ENCODE data around the gene STYK1. TPM values are rescaled to one million over a fixed set of nuclear protein-coding genes. Genes with fewer than 3 reads are reported as not detected.

The STYK1 gene
- total RNA-seq, 1 donor from 2014 or later = 0.15 TPM

GRCh38 chr12:10623131-10623530 lies 50.7 kb downstream of the STYK1 start:
- Mint-ChIP-seq H3K36me3 (no peaks in the 10 kb centered on the region), H3K4me3 (no peak overlapping the region), H3K27ac (no peak overlapping the region), H3K4me1 (no peaks in the 10 kb centered on the region), H3K9me3 (no peaks in the 10 kb centered on the region), H3K27me3 (ENCODE audit: insufficient read depth, low read depth) (no peaks in the 10 kb centered on the region)
- no peaks in the 10 kb centered on the region for H4K20me1 ChIP-seq (ENCODE audit: low read depth)
- no peak for DNase-seq (ENCODE audit: low spot score)
- H3K9ac ChIP-seq = no peak overlapping the region
- no peak for TF ChIP-seq EZH2phosphoT487 (IDR thresholded peaks at IDR 0.05)
- TF ChIP-seq CTCF (IDR thresholded peaks at IDR 0.05) = no peak
- TF ChIP-seq EZH2 (IDR thresholded peaks at IDR 0.05) = no peak
- no peaks in the 10 kb centered on the region for H3K9me3 ChIP-seq (ENCODE audit: low read depth)
- H3K4me2 ChIP-seq = no peak overlapping the region
- H2AFZ ChIP-seq (replicated peaks) = no peak overlapping the region
- no peaks in the 10 kb centered on the region for H3K4me1 ChIP-seq
- H3K27me3 ChIP-seq = no peaks in the 10 kb centered on the region
- no peaks in the 10 kb centered on the region for H3K79me2 ChIP-seq (ENCODE audit: low read depth)
- H3K4me3 ChIP-seq = no peak overlapping the region
- no peaks in the 10 kb centered on the region for H3K36me3 ChIP-seq
- H3F3A ChIP-seq (ENCODE audit: low read depth) = no peaks in the 10 kb centered on the region
- H3K27ac ChIP-seq = no peak overlapping the region

- H3K4me3 ChIP-seq = no peak overlapping the region
- TF ChIP-seq EZH2phosphoT487 (IDR thresholded peaks at IDR 0.05) = no peak
- no peak for TF ChIP-seq CTCF (IDR thresholded peaks at IDR 0.05)
- no peak for TF ChIP-seq EZH2 (IDR thresholded peaks at IDR 0.05)
- H3K36me3 ChIP-seq = no peaks in the 10 kb centered on the region
- H3K9me3 Mint-ChIP-seq = no peaks in the 10 kb centered on the region
- no peaks in the 10 kb centered on the region for H3K27me3 Mint-ChIP-seq (ENCODE audit: insufficient read depth, low read depth)
- no peak overlapping the region for H3K9ac ChIP-seq
- no peak overlapping the region for H2AFZ ChIP-seq (replicated peaks)
- DNase-seq (ENCODE audit: low spot score) = no peak
- H3K4me1 ChIP-seq = no peaks in the 10 kb centered on the region
- H3K36me3 Mint-ChIP-seq = no peaks in the 10 kb centered on the region
- no peaks in the 10 kb centered on the region for H3K79me2 ChIP-seq (ENCODE audit: low read depth)
- H3K9me3 ChIP-seq (ENCODE audit: low read depth) = no peaks in the 10 kb centered on the region
- no peak overlapping the region for H3K27ac Mint-ChIP-seq
- H3K4me3 Mint-ChIP-seq = no peak overlapping the region
- no peak overlapping the region for H3K27ac ChIP-seq
- H4K20me1 ChIP-seq (ENCODE audit: low read depth) = no peaks in the 10 kb centered on the region
- H3K4me1 Mint-ChIP-seq = no peaks in the 10 kb centered on the region
- no peaks in the 10 kb centered on the region for H3K27me3 ChIP-seq
- H3K4me2 ChIP-seq = no peak overlapping the region
- no peaks in the 10 kb centered on the region for H3F3A ChIP-seq (ENCODE audit: low read depth)
Measured at GRCh38 chr12:10621278-10621677, 52.6 kb downstream of the STYK1 start.

- Histone ChIP-seq H3K9me3 (ENCODE audit: low read depth) (no peaks in the 10 kb centered on the region), H3K27me3 (no peaks in the 10 kb centered on the region), H3K9ac (no peak overlapping the region), H3F3A (ENCODE audit: low read depth) (no peaks in the 10 kb centered on the region), H4K20me1 (ENCODE audit: low read depth) (no peaks in the 10 kb centered on the region), H3K27ac (no peak overlapping the region), H3K4me2 (no peak overlapping the region), H2AFZ (replicated peaks) (peak overlapping the region; percentile 50), H3K36me3 (no peaks in the 10 kb centered on the region), H3K79me2 (ENCODE audit: low read depth) (no peaks in the 10 kb centered on the region), H3K4me1 (no peaks in the 10 kb centered on the region), H3K4me3 (no peak overlapping the region)
- H3K36me3 Mint-ChIP-seq = no peaks in the 10 kb centered on the region
- TF ChIP-seq EZH2phosphoT487 (IDR thresholded peaks at IDR 0.05) (no peak), CTCF (IDR thresholded peaks at IDR 0.05) (no peak), EZH2 (IDR thresholded peaks at IDR 0.05) (no peak)
- H3K27me3 Mint-ChIP-seq (ENCODE audit: insufficient read depth, low read depth) = no peaks in the 10 kb centered on the region
- no peak overlapping the region for H3K27ac Mint-ChIP-seq
- no peak overlapping the region for H3K4me3 Mint-ChIP-seq
- H3K4me1 Mint-ChIP-seq = no peaks in the 10 kb centered on the region
- DNase-seq (ENCODE audit: low spot score) = no peak
- H3K9me3 Mint-ChIP-seq = no peaks in the 10 kb centered on the region
Measured at GRCh38 chr12:10620078-10620779, 53.6 kb downstream of the STYK1 start.
